BE2C (cell line): ENCODE results near the gene EGLN3.

Experiments
- DNase-seq: peaks from one replicate; pipeline ENCODE4 v3.0.0-alpha.2; 2020
- H3K27me3 ChIP-seq: fragments of 250-450 bp; sonication (Bioruptor Pico); 2 replicates; pipeline ENCODE4 v1.5.1; 2020; ENCODE audit warnings: mild to moderate bottlenecking
- H3K36me3 ChIP-seq: fragments of 250-450 bp; sonication (Bioruptor Pico); 2 replicates; pipeline ENCODE4 v1.5.1; 2020; ENCODE audit warnings: mild to moderate bottlenecking
- H3K4me1 ChIP-seq: fragments of 250-450 bp; sonication (Bioruptor Pico); 2 replicates; pipeline ENCODE4 v1.5.1; 2020
- H3K4me3 ChIP-seq: 2 replicates; pipeline ENCODE4 v1.5.1; 2011; ENCODE audit warnings: low read depth, low read length
- H3K9me3 ChIP-seq: fragments of 250-450 bp; sonication (Bioruptor Pico); 2 replicates; pipeline ENCODE4 v1.5.1; 2020
- TF ChIP-seq, protein P1 (sequence below): IDR thresholded peaks from 2 replicates; pipeline ENCODE4 v1.5.1; 2012; ENCODE audit warnings: mild to moderate bottlenecking, low read depth, low read length

EGLN3 gene

DNA sequence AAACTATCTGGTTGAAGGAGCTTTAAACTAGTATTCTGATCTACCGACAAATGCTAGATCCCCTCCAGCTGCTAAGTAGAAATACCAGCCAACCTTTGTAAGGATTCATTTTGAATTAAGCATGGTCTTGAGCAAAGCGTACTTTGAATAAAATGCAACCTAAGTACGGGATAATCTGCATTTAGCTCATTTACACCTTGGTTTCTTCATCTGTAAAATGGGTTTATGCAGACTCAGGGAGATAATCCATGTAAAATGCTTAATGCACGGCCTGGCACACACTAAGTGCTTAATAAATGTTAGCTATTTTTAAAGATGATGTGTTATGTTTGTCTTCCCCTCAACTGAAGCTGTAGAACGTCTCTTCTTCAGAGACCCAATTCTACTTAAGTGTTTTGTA lies 15.9 kb downstream of the EGLN3 start:
- TF ChIP-seq, protein P1, sequence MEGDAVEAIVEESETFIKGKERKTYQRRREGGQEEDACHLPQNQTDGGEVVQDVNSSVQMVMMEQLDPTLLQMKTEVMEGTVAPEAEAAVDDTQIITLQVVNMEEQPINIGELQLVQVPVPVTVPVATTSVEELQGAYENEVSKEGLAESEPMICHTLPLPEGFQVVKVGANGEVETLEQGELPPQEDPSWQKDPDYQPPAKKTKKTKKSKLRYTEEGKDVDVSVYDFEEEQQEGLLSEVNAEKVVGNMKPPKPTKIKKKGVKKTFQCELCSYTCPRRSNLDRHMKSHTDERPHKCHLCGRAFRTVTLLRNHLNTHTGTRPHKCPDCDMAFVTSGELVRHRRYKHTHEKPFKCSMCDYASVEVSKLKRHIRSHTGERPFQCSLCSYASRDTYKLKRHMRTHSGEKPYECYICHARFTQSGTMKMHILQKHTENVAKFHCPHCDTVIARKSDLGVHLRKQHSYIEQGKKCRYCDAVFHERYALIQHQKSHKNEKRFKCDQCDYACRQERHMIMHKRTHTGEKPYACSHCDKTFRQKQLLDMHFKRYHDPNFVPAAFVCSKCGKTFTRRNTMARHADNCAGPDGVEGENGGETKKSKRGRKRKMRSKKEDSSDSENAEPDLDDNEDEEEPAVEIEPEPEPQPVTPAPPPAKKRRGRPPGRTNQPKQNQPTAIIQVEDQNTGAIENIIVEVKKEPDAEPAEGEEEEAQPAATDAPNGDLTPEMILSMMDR, result no peak
- peaks cover 34% of the 10 kb centered on the region for H3K4me1 ChIP-seq
- no peak overlapping the region for H3K4me3 ChIP-seq
- DNase-seq, result no peak
- H3K36me3 ChIP-seq, result peaks cover 15% of the 10 kb centered on the region
- no peaks in the 10 kb centered on the region for H3K27me3 ChIP-seq
- H3K9me3 ChIP-seq, result no peaks in the 10 kb centered on the region

DNA sequence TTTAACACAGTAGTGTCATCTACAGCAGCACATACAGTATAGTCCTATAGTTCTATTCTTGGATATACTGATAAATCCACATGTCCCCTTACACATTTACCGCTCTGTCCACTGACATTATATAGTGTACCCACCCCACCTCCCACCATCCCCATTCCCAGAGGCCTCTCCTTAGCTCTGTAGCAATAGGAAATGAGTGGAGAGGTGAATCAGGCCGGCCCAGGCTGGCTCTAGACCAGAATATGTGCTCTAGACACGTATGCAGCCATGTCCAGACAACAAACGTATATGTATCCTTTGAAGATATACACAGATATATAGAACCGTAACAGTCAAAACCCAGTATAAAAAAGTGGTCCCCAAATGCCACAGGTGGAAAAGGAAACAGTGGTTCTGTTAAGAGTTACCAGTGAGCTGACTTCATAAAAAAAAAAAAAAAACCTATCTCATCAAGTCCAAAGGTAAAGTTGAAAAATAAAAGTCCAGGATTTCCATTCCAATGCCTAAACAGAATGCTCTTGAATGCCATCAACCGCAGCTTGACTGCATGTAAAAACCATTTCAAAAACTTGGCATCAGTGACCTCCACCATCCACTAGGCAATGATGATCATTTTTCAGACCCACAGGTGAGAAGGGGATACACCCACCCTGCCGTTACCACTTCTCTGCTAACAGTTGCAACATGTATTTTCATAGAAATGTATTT lies 16.7 kb downstream of the EGLN3 start:
- Histone ChIP-seq H3K4me1 (peaks cover 32% of the 10 kb centered on the region), H3K27me3 (no peaks in the 10 kb centered on the region), H3K4me3 (peak overlapping the region; percentile 31), H3K36me3 (peaks cover 18% of the 10 kb centered on the region), H3K9me3 (no peaks in the 10 kb centered on the region)
- DNase-seq, result peak; percentile 37
- TF ChIP-seq, protein P1, result no peak

DNA sequence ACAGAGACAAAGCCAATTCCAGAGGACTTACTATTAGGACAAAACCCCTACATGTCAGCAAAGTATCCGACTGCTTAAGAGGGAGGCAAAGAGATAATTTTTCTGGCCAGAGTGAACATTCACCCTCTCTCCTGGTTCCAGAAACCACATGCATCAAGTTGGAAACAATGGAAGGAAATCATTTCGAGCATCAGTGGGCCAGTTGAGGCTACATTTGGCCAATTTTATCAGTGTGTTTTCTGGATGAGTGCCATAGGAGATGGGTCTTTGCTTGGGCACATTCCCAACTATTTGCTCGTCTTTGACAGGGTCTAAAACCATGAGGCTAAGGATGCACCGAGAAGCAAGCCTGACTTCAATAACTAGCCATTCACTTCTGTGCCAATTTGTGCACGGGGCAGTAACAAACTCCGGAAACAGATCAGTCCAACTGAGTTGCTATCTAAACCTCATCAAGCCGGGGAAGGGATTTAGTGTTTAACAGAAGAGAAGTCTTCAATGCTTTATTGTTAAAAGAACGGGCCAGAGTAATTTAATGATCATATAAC lies 17.4 kb downstream of the EGLN3 start:
- peaks cover 32% of the 10 kb centered on the region for H3K4me1 ChIP-seq

DNA sequence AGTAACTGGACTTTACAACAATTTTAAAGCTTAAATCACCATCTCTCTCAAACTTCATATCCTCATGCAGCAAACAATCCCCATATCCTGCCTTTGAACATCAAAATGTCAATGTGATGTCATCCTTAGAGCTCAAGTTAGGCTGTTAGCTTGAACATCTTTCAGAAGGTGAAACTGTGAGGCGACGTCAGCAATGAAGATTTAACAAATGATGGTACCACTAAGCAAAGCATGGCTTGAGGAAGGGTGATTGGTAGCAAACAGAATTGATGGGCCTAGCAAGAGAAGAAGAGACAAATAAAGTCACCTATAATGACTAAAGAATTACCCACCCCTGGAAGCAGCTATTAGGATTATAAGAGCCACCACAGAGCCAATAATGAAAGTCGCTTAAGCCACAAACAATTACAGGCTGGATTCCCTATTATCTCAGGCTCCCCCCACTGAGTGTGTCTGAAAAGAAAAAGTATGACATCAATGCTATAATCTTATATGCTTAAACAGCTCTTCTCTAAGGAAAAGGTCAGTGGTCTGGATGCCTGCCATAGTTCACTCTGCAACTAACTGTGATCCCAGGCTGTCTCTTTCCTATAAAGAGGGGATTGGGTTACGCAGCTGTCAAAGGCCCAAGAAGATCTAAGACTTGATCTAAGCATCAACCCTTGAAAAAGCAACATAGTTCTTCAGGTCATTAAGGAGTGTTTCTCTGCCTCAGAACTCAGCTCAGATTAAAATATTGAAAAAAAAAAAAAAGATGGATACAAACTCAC lies 18.1 kb downstream of the EGLN3 start:
- Histone ChIP-seq H3K36me3 (peaks cover 32% of the 10 kb centered on the region), H3K4me3 (peak overlapping the region; percentile 31), H3K9me3 (no peaks in the 10 kb centered on the region), H3K4me1 (peaks cover 30% of the 10 kb centered on the region), H3K27me3 (no peaks in the 10 kb centered on the region)
- DNase-seq, result no peak
- TF ChIP-seq, protein P1, result no peak

More for the DNA sequence above, 17.4 kb downstream of the EGLN3 start:
- H3K36me3 ChIP-seq, result peaks cover 25% of the 10 kb centered on the region
- no peaks in the 10 kb centered on the region for H3K27me3 ChIP-seq
- TF ChIP-seq, protein P1, result no peak
- DNase-seq, result peak; percentile 41
- H3K4me3 ChIP-seq, result peak overlapping the region; percentile 31
- no peaks in the 10 kb centered on the region for H3K9me3 ChIP-seq

DNA sequence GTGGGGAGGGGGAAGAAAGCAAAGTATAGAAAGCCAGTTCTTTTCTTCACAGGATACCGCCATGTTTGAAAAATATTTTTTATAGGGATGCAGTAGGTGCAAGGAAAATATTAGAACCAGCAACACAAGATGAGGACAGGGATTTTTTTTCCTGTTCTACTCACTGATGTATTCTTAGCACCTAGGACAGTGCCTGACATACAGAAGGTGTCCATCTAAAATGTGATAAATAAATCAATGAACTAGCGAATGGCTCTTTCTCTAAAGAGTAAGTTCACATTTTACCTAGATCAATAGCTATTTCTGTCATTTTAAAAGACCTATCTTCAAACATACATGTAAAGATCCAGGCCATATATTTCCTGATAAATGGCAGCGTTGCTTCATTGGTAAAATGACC lies 18.8 kb downstream of the EGLN3 start:
- Histone ChIP-seq H3K4me1 (peaks cover 29% of the 10 kb centered on the region), H3K9me3 (no peaks in the 10 kb centered on the region), H3K27me3 (no peaks in the 10 kb centered on the region), H3K4me3 (no peak overlapping the region), H3K36me3 (peaks cover 39% of the 10 kb centered on the region)
- DNase-seq, result no peak
- TF ChIP-seq, protein P1, result no peak
